Fibroblast of skin of left biceps (primary cell): Measurements from ENCODE around the gene TAOK1.

ENCODE experiments used
- DNase-seq, 2 experiments: peaks; one replicate each; pipeline ENCODE4 v3.0.0-alpha.2; 2013; ENCODE audit warnings: low read depth in 2 of 2

Gene TAOK1

GRCh38 chr17:29570521-29570920 is 180.4 kb downstream of the TAOK1 start:
- DNase-seq, result no peak

GRCh38 chr17:29571486-29571882 is 181.3 kb downstream of the TAOK1 start:
- no peak for DNase-seq

- DNase-seq, result no peak
These were observed 181.9 kb downstream of the TAOK1 start for GRCh38 chr17:29571883-29572681.

- DNase-seq, result no peak
These were observed 182.8 kb downstream of the TAOK1 start for GRCh38 chr17:29572691-29573557.

- DNase-seq, result no peak
These were observed 183.4 kb downstream of the TAOK1 start for GRCh38 chr17:29573558-29573869.

GRCh38 chr17:29573871-29574731 is 183.9 kb downstream of the TAOK1 start:
- DNase-seq, result no peak

- DNase-seq, result no peak
These were observed 184.8 kb downstream of the TAOK1 start for GRCh38 chr17:29574732-29575510.

GRCh38 chr17:29575511-29576213 is 185.5 kb downstream of the TAOK1 start:
- no peak for DNase-seq

- no peak for DNase-seq
These were observed 186.2 kb downstream of the TAOK1 start for GRCh38 chr17:29576214-29577000.

GRCh38 chr17:29577001-29577370 is 186.8 kb downstream of the TAOK1 start:
- no peak for DNase-seq

- no peak for DNase-seq
These were observed 187.4 kb downstream of the TAOK1 start for GRCh38 chr17:29577385-29578211.

GRCh38 chr17:29578626-29579485 is 188.7 kb downstream of the TAOK1 start:
- DNase-seq, result no peak

- DNase-seq, result no peak
These were observed 190.0 kb downstream of the TAOK1 start for GRCh38 chr17:29579866-29580771.

GRCh38 chr17:29581583-29582253 is 191.6 kb downstream of the TAOK1 start:
- DNase-seq, result no peak

GRCh38 chr17:29582254-29582765 is 192.1 kb downstream of the TAOK1 start:
- DNase-seq, result no peak

- no peak for DNase-seq
These were observed 192.6 kb downstream of the TAOK1 start for GRCh38 chr17:29582772-29583171.
